Kidney tubule cell (primary cell): ENCODE results near the gene PPFIBP2.
"Not testable (repeated sequence)": the region's sequence is repeated elsewhere in the genome, so short reads cannot be mapped to it uniquely, and the experiment has no call there.

Source experiments
- DNase-seq: peaks from one replicate; pipeline ENCODE4 v3.0.0-alpha.2; 2018; ENCODE audit warnings: low spot score

PPFIBP2 gene

GRCh38 chr11:7636350-7636749, 122.6 kb downstream of the PPFIBP2 start:
- no peak for DNase-seq

GRCh38 chr11:7637447-7638157, 123.8 kb downstream of the PPFIBP2 start:
- no peak for DNase-seq

- DNase-seq, result peak; percentile 3
Observed at GRCh38 chr11:7638710-7639642, 125.2 kb downstream of the PPFIBP2 start.

GRCh38 chr11:7639643-7640025, 125.8 kb downstream of the PPFIBP2 start:
- peak; percentile 15 for DNase-seq

DNA sequence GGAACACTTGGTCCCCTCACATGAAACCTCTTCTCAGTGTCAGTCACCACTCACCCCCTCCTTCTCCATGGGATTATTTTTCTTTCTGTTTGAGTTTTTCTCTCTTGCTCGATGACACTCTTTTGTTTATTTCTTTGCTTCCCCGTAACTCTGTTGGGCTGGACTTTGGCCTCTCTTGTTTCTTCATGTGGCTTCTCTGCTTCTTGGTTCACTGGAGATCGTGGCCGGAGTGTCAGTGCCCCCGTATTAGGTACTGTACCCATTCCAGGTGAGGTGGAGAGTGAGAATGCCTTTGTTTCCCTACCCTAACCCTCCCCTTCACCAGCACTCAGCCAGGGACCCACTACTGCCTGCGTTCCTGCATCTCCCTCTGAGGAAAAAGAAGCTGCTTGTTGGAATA, 127.0 kb downstream of the PPFIBP2 start:
- DNase-seq, result no peak

DNA sequence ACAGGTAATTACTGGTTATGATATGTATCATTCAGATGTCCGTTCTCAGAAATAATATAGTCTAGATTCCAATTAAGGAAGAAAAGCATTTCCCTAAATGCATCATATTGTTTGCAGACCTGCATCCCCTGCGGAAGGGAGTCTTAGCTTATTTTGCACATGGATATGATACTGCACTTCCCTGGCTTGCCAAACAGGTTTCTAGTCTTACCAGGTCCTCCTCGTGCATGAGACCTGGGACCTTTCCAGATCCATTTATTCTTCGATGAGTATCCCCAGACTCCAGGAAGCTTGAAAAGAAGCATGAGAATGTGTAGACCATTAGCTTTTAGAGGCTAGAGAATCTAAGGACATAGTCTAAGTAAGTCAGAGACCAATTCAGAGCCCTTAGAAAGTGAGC, 128.9 kb downstream of the PPFIBP2 start:
- DNase-seq, result no peak

- peak; percentile 5 for DNase-seq
Observed at GRCh38 chr11:7643314-7643713, 129.5 kb downstream of the PPFIBP2 start.

DNA sequence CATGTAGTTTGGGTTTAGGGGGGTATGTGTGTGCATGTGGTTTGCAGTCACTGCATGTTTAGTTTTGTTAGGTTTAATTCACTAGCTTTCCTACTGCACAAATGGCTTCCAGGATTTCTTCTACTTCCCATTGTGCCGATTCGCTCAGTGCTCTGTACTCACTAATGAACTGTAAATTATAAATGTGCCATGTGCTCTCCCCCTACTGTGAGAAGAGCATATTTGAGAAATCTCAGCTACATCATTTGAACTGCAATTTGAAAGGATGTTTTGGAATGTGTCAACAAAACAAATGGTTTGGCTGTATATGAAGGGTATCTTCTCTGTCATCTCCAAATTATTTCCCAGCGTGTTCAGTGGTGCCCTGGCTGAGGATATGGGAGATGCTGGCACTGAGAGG, 131.4 kb downstream of the PPFIBP2 start:
- no peak for DNase-seq

- DNase-seq, result no peak
Observed at GRCh38 chr11:7646866-7647265, 133.1 kb downstream of the PPFIBP2 start.

DNA sequence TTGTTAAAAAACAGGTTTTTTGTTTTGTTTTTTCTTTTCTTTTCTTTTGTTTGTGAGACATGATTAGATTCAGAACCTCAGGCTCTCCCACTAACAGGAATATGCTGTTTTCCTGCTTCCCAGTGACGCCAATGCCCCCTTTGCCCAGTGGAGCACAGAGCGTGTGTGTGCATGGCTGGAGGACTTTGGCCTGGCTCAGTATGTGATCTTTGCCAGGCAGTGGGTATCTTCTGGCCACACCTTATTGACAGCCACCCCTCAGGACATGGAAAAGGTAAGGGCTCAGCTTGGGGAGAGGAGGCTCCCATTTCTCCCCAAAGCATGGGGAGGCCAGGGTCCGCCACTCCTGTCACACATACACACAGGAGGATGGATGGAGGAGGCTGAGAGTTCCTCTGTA, 134.5 kb downstream of the PPFIBP2 start:
- DNase-seq, result no peak

DNA sequence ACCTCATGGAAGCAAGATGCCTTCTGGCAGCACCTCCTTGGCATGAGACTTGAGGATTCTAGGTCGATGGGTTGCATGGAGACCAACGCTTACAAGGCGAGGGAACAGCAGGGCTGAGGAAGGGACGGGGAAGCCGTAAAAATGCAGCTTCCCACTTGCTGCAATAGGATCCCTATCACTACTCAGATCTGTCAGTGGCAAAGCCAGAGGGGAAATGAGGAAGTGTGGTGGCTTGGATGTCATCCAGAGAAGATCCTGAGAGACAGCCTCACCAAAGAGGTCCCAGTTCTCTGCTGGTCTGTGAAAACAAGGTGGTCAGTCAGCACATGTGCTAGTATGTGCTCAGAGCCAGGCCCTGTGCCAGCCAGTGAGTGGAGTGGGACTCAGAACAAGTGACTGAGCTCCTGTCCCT, 137.3 kb downstream of the PPFIBP2 start:
- no peak for DNase-seq

GRCh38 chr11:7651700-7652099, 137.9 kb downstream of the PPFIBP2 start:
- DNase-seq, result no peak

DNA sequence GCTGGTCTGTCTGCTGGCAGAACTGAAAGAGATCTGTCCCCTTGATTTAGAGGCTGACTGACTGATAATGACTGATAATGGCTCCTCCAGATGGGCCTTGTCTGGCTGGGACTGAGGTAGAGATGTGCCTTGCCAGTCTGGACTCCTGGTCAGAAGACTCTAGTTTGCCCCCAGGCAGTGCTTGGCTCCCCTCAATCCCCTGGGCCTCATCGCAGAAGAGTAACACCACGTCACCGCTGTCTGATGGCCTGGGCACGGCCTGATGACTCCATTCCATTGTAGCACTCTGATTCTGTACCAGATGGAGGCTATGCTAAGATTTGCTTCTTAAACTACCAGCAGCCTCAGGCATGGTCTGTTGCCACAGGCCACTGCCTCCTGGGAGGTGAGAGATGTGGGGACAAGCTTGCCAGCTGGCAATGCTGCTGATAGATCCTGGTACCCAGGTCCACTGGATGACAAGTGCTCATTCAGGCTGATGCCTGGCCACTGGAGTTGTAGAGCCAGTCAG, 140.5 kb downstream of the PPFIBP2 start:
- no peak for DNase-seq

DNA sequence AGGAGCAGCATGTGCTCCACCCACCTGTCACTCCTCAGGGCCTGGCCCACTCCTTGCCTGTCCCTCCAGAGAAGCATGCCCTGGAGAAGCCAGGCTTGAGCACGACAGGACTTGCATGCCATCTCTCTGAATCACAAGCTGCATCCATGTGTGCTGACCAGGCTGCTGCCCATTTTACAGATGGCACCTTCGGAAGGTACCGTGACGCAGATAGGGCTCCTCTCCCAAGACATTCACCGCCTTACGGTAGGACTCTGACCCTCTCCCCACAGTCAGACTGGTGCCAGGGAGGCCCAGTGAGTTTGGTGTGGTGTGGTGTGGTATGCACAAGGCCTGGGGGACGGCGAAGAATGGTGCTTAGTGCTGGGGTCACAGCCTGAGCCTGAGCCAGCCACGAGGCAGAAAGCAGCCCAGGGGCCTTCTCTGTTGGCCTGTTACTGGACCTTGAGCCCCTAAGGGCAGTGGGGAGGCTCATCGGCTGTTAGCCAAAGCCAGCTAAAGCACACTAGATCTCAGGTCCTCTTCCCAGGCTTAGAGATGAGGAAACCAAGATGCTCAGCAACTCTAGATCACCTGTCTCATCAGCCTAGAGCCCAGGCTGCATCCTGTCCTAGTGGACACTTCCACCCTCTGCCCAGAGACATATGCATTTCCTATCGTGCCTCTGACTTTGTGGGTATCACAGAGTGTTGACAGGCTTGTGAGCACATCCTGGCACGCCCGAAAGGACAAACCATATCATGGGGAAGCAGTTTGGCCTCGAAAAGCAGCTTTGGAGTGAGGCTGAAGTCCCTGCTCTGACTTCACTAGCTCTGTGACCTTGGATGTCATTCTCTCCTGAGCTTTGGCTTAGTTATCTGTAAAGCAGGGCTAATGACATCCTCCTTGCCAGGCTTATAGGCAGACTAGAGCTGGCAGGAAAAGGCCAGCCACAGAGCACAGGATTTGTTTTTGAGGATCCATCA, 141.7 kb downstream of the PPFIBP2 start:
- peak; percentile 15 for DNase-seq

DNA sequence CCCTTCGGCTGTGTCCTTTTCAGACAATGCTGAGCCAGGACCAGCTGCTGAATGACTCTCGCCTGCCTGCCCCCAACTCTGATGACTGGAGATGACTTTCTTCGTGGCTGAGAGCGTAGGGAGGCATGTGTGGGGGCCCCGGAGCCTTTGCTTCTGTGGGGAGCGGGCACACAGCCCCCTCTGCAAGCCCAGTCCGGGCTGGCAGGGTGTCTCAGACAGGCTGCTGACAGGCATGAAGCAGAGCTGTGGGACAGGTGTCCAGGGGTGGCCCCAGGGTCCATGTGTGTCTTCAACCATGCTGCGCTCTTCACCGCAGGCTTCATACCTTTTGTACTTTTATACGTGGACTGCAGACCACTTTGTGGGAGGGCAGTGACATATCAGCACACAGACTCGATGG, 142.9 kb downstream of the PPFIBP2 start:
- DNase-seq, result no peak

GRCh38 chr11:7657306-7658025, 143.7 kb downstream of the PPFIBP2 start:
- DNase-seq, result peak; percentile 77

GRCh38 chr11:7663531-7663930, 149.7 kb downstream of the PPFIBP2 start:
- not testable (repeated sequence) for DNase-seq

- DNase-seq, result no peak
Observed at GRCh38 chr11:7664867-7665266, 151.1 kb downstream of the PPFIBP2 start.

- peak; percentile 86 for DNase-seq
Observed at GRCh38 chr11:7665473-7666291, 151.9 kb downstream of the PPFIBP2 start.

GRCh38 chr11:7666292-7666866, 152.6 kb downstream of the PPFIBP2 start:
- no peak for DNase-seq
